H9 (cell line): ENCODE results near the gene HGS. TPM values are rescaled to one million over a fixed set of nuclear protein-coding genes. Genes with fewer than 3 reads are reported as not detected.
A peak's percentile ranks its signal among the peaks of the same experiment; 100 is the strongest.

ENCODE experiments used
- DNase-seq: peaks from one replicate; pipeline ENCODE4 v3.0.0-alpha.2; 2017
- H2AFZ ChIP-seq: one replicate; pipeline ENCODE4 v1.6.1; 2013; ENCODE audit warnings: mild to moderate bottlenecking, low read length, control low read depth, moderate library complexity
- H2AK5ac ChIP-seq: 2 replicates; pipeline ENCODE4 v1.6.1; 2013; ENCODE audit warnings: low read length, control low read depth, mixed read lengths; ENCODE audit not compliant: insufficient read length
- H2BK120ac ChIP-seq: one replicate; pipeline ENCODE4 v1.6.1; 2013; ENCODE audit warnings: low read depth, mild to moderate bottlenecking, low read length, control low read depth, inconsistent platforms; ENCODE audit not compliant: poor library complexity, severe bottlenecking
- H2BK12ac ChIP-seq: 2 replicates; pipeline ENCODE4 v1.6.1; 2013; ENCODE audit warnings: low read length, control low read depth, mixed read lengths, low read depth; ENCODE audit not compliant: insufficient read length
- H2BK15ac ChIP-seq: 2 replicates; pipeline ENCODE4 v1.6.1; 2013; ENCODE audit warnings: low read depth, low read length, control low read depth
- H2BK20ac ChIP-seq: one replicate; pipeline ENCODE4 v1.6.1; 2013; ENCODE audit warnings: low read depth, mild to moderate bottlenecking, low read length, control low read depth, inconsistent platforms; ENCODE audit not compliant: poor library complexity, severe bottlenecking
- H2BK5ac ChIP-seq: 2 replicates; pipeline ENCODE4 v1.6.1; 2013; ENCODE audit warnings: low read length, control low read depth, mixed read lengths; ENCODE audit not compliant: insufficient read length
- H3K14ac ChIP-seq: 2 replicates; pipeline ENCODE4 v1.6.1; 2013; ENCODE audit warnings: low read length, control low read depth; ENCODE audit not compliant: insufficient read depth
- H3K18ac ChIP-seq: 2 replicates; pipeline ENCODE4 v1.6.1; 2013; ENCODE audit warnings: low read depth, mild to moderate bottlenecking, mixed read lengths, low read length, control low read depth; ENCODE audit not compliant: insufficient read length
- H3K23ac ChIP-seq: 2 replicates; pipeline ENCODE4 v1.6.1; 2013; ENCODE audit warnings: low read length, control low read depth, mixed read lengths, low read depth; ENCODE audit not compliant: insufficient read length
- H3K23me2 ChIP-seq: 2 replicates; pipeline ENCODE4 v1.6.1; 2013; ENCODE audit warnings: low read depth, mild to moderate bottlenecking, mixed read lengths, low read length, control low read depth; ENCODE audit not compliant: insufficient read length, poor library complexity, severe bottlenecking
- H3K27ac ChIP-seq: 2 replicates; pipeline ENCODE4 v1.5.1; 2013; ENCODE audit warnings: low read length, control low read depth, mixed read lengths, low read depth; ENCODE audit not compliant: insufficient read length
- H3K27me3 ChIP-seq: 2 replicates; pipeline ENCODE4 v1.6.1; 2013; ENCODE audit warnings: low read length, control low read depth, inconsistent platforms; ENCODE audit not compliant: insufficient read depth
- H3K4ac ChIP-seq: 2 replicates; pipeline ENCODE4 v1.6.1; 2013; ENCODE audit warnings: low read depth, mild to moderate bottlenecking, control low read depth, inconsistent platforms, low read length, moderate library complexity
- H3K4me1 ChIP-seq: 2 replicates; pipeline ENCODE4 v1.6.1; 2013; ENCODE audit warnings: low read length, control low read depth, inconsistent platforms; ENCODE audit not compliant: insufficient read depth
- H3K4me2 ChIP-seq: 2 replicates; pipeline ENCODE4 v1.6.1; 2013; ENCODE audit warnings: low read length, control low read depth, mixed read lengths; ENCODE audit not compliant: insufficient read length, insufficient read depth
- H3K56ac ChIP-seq: 2 replicates; pipeline ENCODE4 v1.6.1; 2013; ENCODE audit warnings: low read depth, mild to moderate bottlenecking, mixed read lengths, low read length, control low read depth; ENCODE audit not compliant: insufficient read length
- H3K79me1 ChIP-seq: 2 replicates; pipeline ENCODE4 v1.6.1; 2013; ENCODE audit warnings: low read depth, mild to moderate bottlenecking, moderate library complexity, low read length, control low read depth, inconsistent platforms; ENCODE audit not compliant: insufficient read depth, poor library complexity, severe bottlenecking
- H3K79me2 ChIP-seq: 2 replicates; pipeline ENCODE4 v1.6.1; 2013; ENCODE audit warnings: low read length, control low read depth, inconsistent platforms; ENCODE audit not compliant: insufficient read depth
- H3K9ac ChIP-seq: 2 replicates; pipeline ENCODE4 v1.6.1; 2013; ENCODE audit warnings: low read length, control low read depth, mixed read lengths; ENCODE audit not compliant: insufficient read length; ENCODE audit errors: extremely low read depth
- H3K9me3 ChIP-seq: one replicate; pipeline ENCODE4 v1.6.1; 2013; ENCODE audit warnings: low read depth, low read length, inconsistent platforms; ENCODE audit not compliant: control insufficient read depth
- H3T11ph ChIP-seq: one replicate; pipeline ENCODE4 v1.6.1; 2013; ENCODE audit warnings: mild to moderate bottlenecking, low read length, control low read depth, inconsistent platforms
- H4K20me1 ChIP-seq: one replicate; pipeline ENCODE4 v1.6.1; 2013; ENCODE audit not compliant: control insufficient read depth, insufficient read length, insufficient read depth
- H4K5ac ChIP-seq: 2 replicates; pipeline ENCODE4 v1.6.1; 2013; ENCODE audit warnings: low read depth, mild to moderate bottlenecking, mixed read lengths, low read length, control low read depth; ENCODE audit not compliant: insufficient read length
- H4K8ac ChIP-seq: replicated peaks from 2 replicates; pipeline ENCODE4 v1.6.1; 2013; ENCODE audit warnings: low read length, control low read depth, mixed read lengths, low read depth; ENCODE audit not compliant: insufficient read length
- H4K91ac ChIP-seq: 2 replicates; pipeline ENCODE4 v1.6.1; 2013; ENCODE audit warnings: low read depth, mild to moderate bottlenecking, moderate library complexity, mixed read lengths, low read length, control low read depth; ENCODE audit not compliant: insufficient read length
- H3K27ac Mint-ChIP-seq, 3 experiments: 2 replicates in 2 of 3; 3 replicates in 1 of 3; pipeline ENCODE4 v1.8.0; 2020 to 2021; ENCODE audit warnings: mixed read lengths in 3 of 3, mild to moderate bottlenecking in 1 of 3, moderate library complexity in 1 of 3
- H3K27me3 Mint-ChIP-seq: 2 replicates; pipeline ENCODE4 v1.8.0; 2021; ENCODE audit warnings: low read depth, mild to moderate bottlenecking, moderate library complexity, mixed read lengths
- H3K36me3 Mint-ChIP-seq, 3 experiments: 2 replicates in 2 of 3; 3 replicates in 1 of 3; pipeline ENCODE4 v1.8.0; 2020 to 2021; ENCODE audit warnings: low read depth in 3 of 3, mixed read lengths in 3 of 3; ENCODE audit not compliant: insufficient read depth in 1 of 3
- H3K4me1 Mint-ChIP-seq, 2 experiments: 2 replicates each; pipeline ENCODE4 v1.8.0; 2020; ENCODE audit warnings: mixed read lengths in 2 of 2
- H3K4me3 Mint-ChIP-seq, 2 experiments: 2 replicates in 1 of 2; 3 replicates in 1 of 2; pipeline ENCODE4 v1.8.0; 2020 to 2021; ENCODE audit warnings: mild to moderate bottlenecking in 2 of 2, mixed read lengths in 2 of 2, moderate library complexity in 1 of 2
- H3K9me3 Mint-ChIP-seq, 2 experiments: 2 replicates in 1 of 2; 3 replicates in 1 of 2; pipeline ENCODE4 v1.8.0; 2020; ENCODE audit warnings: mild to moderate bottlenecking in 2 of 2, mixed read lengths in 2 of 2, moderate library complexity in 1 of 2
- CTCF ChIP-seq: fragments of 200-600 bp; sonication (generic); conservative IDR thresholded peaks from 3 replicates; pipeline ENCODE4 v1.8.0; 2021; ENCODE audit warnings: antibody characterized with exemption, mild to moderate bottlenecking
- WGBS: extraction: QIAGEN DNeasy Blood & Tissue Kit; methylation state at CpG from one replicate; pipeline ENCODE4 v1.1.7; 2013; ENCODE audit warnings: missing lambda C conversion rate, low lambda C conversion rate, mixed read lengths; ENCODE audit not compliant: insufficient read length; ENCODE audit errors: extremely low coverage; 5-methylcytosine and 5-hydroxymethylcytosine counted together
- total RNA-seq: library from RNA; stranded (reverse); gene quantifications from 2 replicates; pipeline ENCODE4 v1.2.1, GENCODE V29; 2021

HGS gene
- total RNA-seq, 1 experiment from 2014 or later = 106 TPM

GRCh38 chr17:81646869-81647600 lies 36.8 kb upstream of the HGS start:
- Histone ChIP-seq H3K4me1 (no peaks in the 10 kb centered on the region), H4K20me1 (no peaks in the 10 kb centered on the region), H3K9me3 (no peaks in the 10 kb centered on the region), H3K23me2 (no peaks in the 10 kb centered on the region), H3K27me3 (no peaks in the 10 kb centered on the region; the same call in 1 of the 2 replicates), H3K79me2 (no peaks in the 10 kb centered on the region), H3K18ac (no peak overlapping the region), H2AK5ac (no peak overlapping the region), H3K27ac (no peak overlapping the region), H2AFZ (no peak overlapping the region), H4K8ac (no peak overlapping the region), H2BK15ac (no peak overlapping the region), H2BK5ac (no peak overlapping the region), H3K9ac (no peak overlapping the region), H3K56ac (no peak overlapping the region), H3T11ph (no peak overlapping the region), H4K91ac (no peak overlapping the region), H2BK12ac (no peak overlapping the region), H3K4me2 (peak overlapping the region; percentile 4), H2BK20ac (no peak overlapping the region), H2BK120ac (no peak overlapping the region), H3K14ac (no peak overlapping the region; the same call in 1 of the 2 replicates), H4K5ac (no peak overlapping the region), H3K79me1 (no peaks in the 10 kb centered on the region), H3K4ac (no peak overlapping the region), H3K23ac (no peak overlapping the region)
- Mint-ChIP-seq H3K4me1 (peaks cover 6 to 7% of the 10 kb centered on the region in 2 experiments; a peak in 3 of 4 replicates), H3K9me3 (no peaks in the 10 kb centered on the region; a peak in 2 of 5 replicates), H3K4me3 (peak overlapping the region in 1 of 2 experiments; percentile 13; a peak in 3 of 5 replicates), H3K27ac (no peak overlapping the region; a peak in 1 of 7 replicates), H3K27me3 (no peaks in the 10 kb centered on the region; the same call in 1 of the 2 replicates), H3K36me3 (no peaks in the 10 kb centered on the region)
- DNase-seq = peak; percentile 49
- TF ChIP-seq CTCF = no peak
- no CpG with 5 or more reads among the region's 12 CpGs for WGBS
